ENCODE measurements around the gene ZNF737.
"Not testable (repeated sequence)": the region's sequence is repeated elsewhere in the genome, so short reads cannot be mapped to it uniquely, and the experiment has no call there.

Gene ZNF737

DNA sequence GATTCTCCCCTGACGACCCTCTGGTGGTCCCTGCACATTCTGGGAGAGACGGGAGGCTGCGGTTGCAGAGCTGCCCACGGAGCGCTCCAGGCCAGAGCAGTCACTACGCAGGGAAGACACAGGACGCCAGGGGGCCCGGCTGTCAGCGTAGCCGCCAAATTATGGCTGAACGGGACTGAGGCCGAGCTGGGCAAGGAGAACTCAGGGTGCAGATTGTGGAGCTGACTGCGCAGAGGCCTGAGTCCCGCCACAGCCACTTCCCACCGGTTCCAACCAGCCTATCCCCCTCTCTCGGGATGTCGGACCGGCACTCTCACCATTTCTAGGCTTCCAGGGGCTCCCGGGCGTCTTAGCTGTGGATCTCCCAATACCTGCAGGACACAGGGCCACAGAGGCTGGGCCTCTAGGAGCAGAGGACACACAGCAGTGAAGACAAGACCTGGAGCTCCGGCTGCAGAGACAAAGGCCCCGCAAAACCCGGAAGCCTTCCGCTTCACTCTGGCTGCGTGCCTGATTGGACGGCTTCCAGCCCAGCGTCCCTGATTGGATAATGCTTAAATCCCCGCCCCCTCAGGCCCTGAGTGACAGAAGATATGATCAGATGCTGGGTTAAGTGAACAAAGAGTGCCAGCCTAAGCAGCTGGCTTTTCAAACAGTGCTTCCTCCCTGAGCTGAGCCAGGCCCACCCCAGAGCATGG is at the start of gene ZNF737:
Gene ZNF737, minus strand, starts transcription at position 461 of the 698 bp plus-strand sequence. Its CDS starts 141 bp downstream, at position 320.
- Mint-ChIP-seq H3K4me1 (peaks cover 24% of the 10 kb centered on the region), H3K36me3 (peaks cover 53% of the 10 kb centered on the region), H3K9me3 (peaks cover 10% of the 10 kb centered on the region), H3K27ac (peak within 1 kb of the TSS; percentile 97), H3K4me3 (peak within 1 kb of the TSS; percentile 99)
- peak; percentile 97 for ATAC-seq
- DNase-seq (ENCODE audit: low spot score in 2 of 2) = peak; percentile 70 to 93

DNA sequence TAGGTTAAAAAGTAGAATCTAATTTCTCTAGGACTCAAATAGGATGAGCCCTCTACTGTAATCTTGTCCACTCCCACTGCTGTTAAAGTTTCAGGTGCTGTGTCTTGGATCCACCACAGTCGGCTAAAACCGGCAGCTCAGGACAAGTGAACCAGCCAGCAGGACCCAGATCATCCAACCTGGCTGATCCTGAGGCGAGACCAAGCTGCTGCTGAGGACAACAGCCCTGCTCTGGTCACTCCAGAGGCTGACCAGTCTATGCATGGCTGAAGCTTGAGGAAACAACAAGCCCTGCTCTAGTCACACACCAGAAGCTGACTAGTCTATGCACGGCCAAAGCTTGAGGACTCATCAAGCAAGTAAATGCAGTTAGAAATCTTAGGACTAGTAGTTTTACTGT is 49.4 kb upstream of the ZNF737 start:
- not testable (repeated sequence) for H3K27ac Mint-ChIP-seq; H3K4me3 Mint-ChIP-seq; DNase-seq (ENCODE audit: low spot score in 2 of 2); H3K36me3 Mint-ChIP-seq; ATAC-seq
- peaks cover 31% of the 10 kb centered on the region for H3K9me3 Mint-ChIP-seq
- peaks cover 12% of the 10 kb centered on the region for H3K4me1 Mint-ChIP-seq

DNA sequence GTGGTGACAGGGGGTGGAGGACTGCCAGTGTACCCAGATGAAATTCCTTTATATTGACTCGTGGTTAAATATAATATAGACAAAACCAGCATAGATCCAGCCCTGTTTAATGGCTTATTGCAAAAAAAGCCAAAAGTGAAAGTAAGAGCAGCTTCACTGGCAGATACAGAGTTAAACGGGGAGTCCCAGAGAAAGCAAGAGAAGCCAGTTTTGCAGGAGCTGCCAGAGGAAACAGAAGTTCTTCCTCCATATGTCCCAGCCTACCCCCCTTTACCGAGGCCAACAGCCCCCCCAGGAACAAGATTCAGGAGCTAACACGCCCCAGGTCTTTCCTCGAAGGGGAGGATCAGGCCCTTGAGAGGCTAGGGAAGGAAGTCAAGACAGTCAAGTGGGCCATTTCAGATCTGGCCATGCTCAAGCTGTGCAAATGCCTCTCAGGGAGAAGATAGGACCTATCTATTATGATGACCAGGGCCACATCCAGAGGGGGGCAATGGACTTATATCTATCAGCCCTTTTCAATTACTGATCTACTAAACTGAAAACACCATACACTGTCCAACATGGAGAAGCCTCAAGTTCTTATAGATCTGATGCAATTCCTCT is 47.2 kb upstream of the ZNF737 start:
- peaks cover 12% of the 10 kb centered on the region for H3K4me1 Mint-ChIP-seq
- peaks cover 32% of the 10 kb centered on the region for H3K9me3 Mint-ChIP-seq
- no peaks in the 10 kb centered on the region for H3K36me3 Mint-ChIP-seq
- DNase-seq (ENCODE audit: low spot score in 2 of 2) (no peak), ATAC-seq (no peak)
- no peak overlapping the region for H3K27ac Mint-ChIP-seq
- no peak overlapping the region for H3K4me3 Mint-ChIP-seq

DNA sequence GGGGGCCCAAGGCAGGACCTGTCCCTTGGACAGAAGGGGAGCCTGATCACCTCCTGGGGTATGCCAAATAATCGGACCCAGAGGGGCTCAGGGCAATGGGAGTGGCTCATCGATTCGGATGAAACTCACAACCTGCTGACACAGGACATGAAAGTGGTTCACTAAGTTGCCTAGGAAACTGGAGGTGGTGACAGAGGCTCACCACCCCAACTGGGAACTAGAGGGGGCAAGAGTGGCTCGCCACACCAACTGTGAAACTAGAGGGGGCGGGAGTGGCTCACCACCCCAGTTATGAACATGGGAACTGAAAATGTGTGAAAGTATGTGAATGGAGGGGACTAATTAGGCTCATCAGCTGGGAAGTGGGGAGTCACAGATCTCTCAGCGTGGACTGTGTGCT is 46.3 kb upstream of the ZNF737 start:
- Mint-ChIP-seq H3K4me1 (peaks cover 12% of the 10 kb centered on the region), H3K27ac (no peak overlapping the region), H3K4me3 (no peak overlapping the region), H3K9me3 (peaks cover 31% of the 10 kb centered on the region), H3K36me3 (no peaks in the 10 kb centered on the region)
- DNase-seq (ENCODE audit: low spot score in 2 of 2) (no peak), ATAC-seq (no peak)

DNA sequence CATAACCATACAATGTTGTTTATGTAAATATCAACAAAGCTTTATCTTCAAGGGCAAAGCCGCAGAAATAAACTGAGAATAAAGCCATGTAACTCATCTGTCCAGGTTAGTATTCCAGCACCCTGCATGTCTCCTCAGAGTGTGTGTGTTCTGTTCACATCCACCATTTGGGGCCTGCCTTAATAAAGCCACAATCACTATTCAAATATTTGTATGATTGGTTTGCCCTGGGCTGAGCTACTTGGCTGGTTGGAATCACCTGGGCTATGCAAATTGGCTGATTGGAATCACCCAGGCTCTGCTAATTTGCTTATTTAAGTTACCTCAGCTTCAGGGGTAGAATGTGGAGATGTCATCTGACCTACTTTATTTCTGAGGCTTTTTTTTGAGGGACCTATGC is 42.4 kb upstream of the ZNF737 start:
- Mint-ChIP-seq H3K36me3 (no peaks in the 10 kb centered on the region), H3K9me3 (peaks cover 17% of the 10 kb centered on the region), H3K4me3 (no peak overlapping the region), H3K4me1 (peaks cover 12% of the 10 kb centered on the region), H3K27ac (no peak overlapping the region)
- DNase-seq (ENCODE audit: low spot score in 2 of 2) (no peak), ATAC-seq (no peak)

DNA sequence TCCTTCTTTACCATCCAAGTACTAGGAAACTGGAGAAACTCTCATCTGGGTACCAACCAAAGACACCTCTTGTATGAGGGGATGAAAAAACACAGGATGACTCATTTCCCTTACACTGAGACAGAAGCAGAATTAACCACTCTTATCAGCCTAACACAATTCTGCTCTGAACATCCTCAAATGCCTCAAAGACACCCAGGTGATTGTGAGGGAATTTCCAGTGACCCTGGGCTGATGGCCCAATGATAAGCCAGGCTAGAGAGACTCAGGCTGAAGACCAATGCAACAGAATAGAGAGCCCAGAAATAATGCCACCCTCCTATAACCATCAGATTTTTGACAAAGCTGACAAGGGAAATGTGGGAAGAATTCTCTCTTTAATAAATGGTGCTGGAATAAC is 7.0 kb downstream of the ZNF737 start:
- Mint-ChIP-seq H3K9me3 (peaks cover 14% of the 10 kb centered on the region), H3K4me3 (no peak overlapping the region), H3K4me1 (peaks cover 20% of the 10 kb centered on the region), H3K36me3 (peaks cover 62% of the 10 kb centered on the region), H3K27ac (no peak overlapping the region)
- no peak for ATAC-seq
- DNase-seq (ENCODE audit: low spot score in 2 of 2) = no peak

DNA sequence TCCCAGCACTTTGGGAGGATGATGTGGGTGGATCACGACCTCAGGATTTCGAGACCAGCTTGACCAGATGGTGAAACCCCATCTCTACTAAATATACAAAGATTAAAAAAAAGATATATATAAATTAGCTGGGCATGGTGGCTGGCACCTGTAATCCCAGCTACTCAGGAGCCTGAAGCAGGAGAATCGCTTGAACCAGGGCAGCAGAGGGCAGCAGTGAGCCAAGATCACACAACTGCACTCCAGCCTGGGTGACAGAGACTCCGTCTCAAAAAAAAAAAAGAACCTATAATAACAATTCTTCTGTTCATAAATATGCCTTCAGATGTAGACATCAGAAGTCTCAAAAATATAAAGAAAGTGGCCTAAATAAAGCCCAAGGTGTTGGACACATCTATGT is 7.6 kb downstream of the ZNF737 start:
- Mint-ChIP-seq H3K4me3 (no peak overlapping the region), H3K27ac (no peak overlapping the region), H3K9me3 (peaks cover 14% of the 10 kb centered on the region), H3K36me3 (peaks cover 62% of the 10 kb centered on the region), H3K4me1 (peaks cover 20% of the 10 kb centered on the region)
- ATAC-seq (no peak), DNase-seq (ENCODE audit: low spot score in 2 of 2) (no peak)

DNA sequence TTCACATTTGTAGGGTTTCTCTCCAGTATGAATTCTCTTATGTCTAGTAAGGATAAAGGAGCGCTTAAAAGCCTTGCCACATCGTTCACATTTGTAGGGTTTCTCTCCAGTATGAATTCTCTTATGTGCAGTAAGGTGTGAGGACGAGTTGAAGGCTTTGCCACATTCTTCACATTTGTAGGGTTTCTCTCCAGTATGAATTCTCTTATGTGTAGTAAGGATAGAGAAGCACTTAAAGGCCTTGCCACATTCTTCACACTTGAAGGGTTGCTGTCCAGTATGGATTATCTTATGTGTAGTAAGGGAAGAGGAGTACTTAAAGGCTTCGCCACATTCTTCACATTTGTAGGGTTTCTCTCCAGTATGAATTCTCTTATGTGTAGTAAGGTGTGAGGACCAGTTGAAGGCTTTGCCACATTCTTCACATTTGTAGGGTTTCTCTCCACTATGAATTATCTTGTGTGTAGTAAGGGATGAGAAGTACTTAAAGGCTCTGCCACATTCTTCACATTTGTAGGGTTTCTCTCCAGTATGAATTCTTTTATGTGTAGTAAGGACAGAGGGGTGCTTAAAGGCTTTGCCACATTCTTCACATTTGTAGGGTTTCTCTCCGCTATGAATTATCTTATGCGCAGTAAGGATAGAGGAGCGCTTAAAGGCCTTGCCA is 20.8 kb downstream of the ZNF737 start:
- Mint-ChIP-seq H3K36me3 (peaks cover 56% of the 10 kb centered on the region), H3K9me3 (peaks cover 26% of the 10 kb centered on the region)
- ATAC-seq; H3K4me1 Mint-ChIP-seq; DNase-seq (ENCODE audit: low spot score in 2 of 2); H3K4me3 Mint-ChIP-seq; H3K27ac Mint-ChIP-seq: not testable (repeated sequence)

DNA sequence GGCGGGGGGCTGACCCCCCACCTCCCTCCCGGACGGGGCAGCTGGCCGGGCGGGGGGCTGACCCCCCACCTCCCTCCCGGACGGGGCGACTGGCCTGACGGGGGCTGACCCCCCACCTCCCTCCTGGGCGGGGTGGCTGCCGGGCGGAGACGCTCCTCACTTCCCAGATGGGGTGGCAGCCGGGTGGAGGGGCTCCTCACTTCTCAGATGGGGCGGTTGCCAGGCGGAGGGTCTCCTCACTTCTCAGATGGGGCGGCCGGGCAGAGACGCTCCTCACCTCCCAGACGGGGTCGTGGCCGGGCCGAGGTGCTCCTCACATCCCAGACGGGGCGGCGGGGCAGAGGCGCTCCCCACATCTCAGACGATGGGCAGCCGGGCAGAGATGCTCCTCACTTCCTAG is 35.3 kb downstream of the ZNF737 start:
- not testable (repeated sequence) for DNase-seq (ENCODE audit: low spot score in 2 of 2); H3K4me1 Mint-ChIP-seq; H3K9me3 Mint-ChIP-seq; H3K36me3 Mint-ChIP-seq; H3K27ac Mint-ChIP-seq; ATAC-seq; H3K4me3 Mint-ChIP-seq

DNA sequence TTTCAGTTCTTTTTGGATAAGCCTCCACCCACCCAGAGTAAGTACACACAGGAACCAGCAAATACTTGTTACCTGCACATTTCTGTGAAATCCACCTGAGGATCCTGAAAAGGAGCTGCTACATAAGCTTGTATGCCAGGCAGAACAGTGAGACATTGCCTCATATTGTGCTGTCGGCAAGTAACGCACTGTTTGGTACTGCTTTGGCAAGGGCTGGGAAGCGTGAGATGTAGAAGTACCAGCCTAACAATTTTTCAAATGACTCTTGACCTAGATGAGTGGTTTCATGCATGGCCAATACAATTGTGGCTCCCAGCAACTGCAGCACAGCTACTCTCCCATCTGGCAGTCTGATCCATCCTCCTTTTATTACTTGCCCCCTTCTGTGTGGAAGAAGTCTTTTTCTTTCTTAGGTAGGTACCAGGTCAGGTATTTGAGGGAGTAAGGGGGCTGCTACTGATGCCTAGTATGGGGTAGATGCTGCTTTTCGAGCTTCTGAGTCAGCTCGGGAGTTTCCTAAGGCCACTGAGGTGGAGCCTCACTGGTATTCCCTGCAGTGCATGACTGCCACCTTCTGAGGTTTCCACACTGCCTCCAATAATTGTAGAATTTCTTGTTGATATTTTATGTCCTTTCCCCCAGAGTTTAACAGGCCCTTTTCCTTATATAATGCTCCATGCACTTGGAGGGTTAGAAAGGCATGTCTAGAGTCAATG is 52.2 kb downstream of the ZNF737 start:
- ATAC-seq = no peak
- no peaks in the 10 kb centered on the region for H3K36me3 Mint-ChIP-seq
- no peaks in the 10 kb centered on the region for H3K4me1 Mint-ChIP-seq

DNA sequence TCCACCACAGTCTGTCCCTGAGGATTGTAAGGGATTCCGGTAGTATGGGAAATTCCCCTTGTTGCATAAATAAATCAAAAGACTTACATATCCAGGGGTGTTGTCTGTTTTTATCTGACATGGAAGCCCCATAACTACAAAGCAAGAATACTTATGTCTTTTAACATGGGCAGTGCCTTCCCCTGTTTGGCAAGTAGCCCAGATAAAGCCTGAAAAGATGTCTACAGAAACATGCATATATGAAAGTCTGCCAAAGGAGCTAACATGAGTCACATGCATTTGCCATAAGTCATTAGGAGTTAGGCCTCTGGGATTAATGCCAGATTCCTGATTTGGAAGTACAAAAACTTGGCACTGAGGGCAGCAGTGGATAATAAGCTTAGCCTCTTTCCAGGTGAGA is 62.1 kb downstream of the ZNF737 start:
- H3K4me1 Mint-ChIP-seq = no peaks in the 10 kb centered on the region
- peaks cover 10% of the 10 kb centered on the region for H3K9me3 Mint-ChIP-seq
- H3K27ac Mint-ChIP-seq = no peak overlapping the region
- no peak overlapping the region for H3K4me3 Mint-ChIP-seq
- ATAC-seq (no peak), DNase-seq (ENCODE audit: low spot score in 2 of 2) (no peak)
- no peaks in the 10 kb centered on the region for H3K36me3 Mint-ChIP-seq

More for the DNA sequence above, 52.2 kb downstream of the ZNF737 start:
- H3K4me3 Mint-ChIP-seq = no peak overlapping the region
- H3K27ac Mint-ChIP-seq = no peak overlapping the region
- peaks cover 5% of the 10 kb centered on the region for H3K9me3 Mint-ChIP-seq
- no peak for DNase-seq (ENCODE audit: low spot score in 2 of 2)

Measured in stimulated activated effector memory CD8-positive, alpha-beta T cell treated with anti-CD3 and anti-CD28 coated beads, Interleukin-12 subunit alpha, Interleukin-12 subunit beta, amount 100 ng/mL, for 72 hours (primary cell).